GM15510 (cell line): Measurements from ENCODE around the gene CREBRF.
A peak's percentile ranks its signal among the peaks of the same experiment; 100 is the strongest.

Experiments
- POLR2A ChIP-seq: IDR thresholded peaks from 3 replicates; pipeline ENCODE4 v1.6.1; 2011; ENCODE audit warnings: borderline replicate concordance; ENCODE audit not compliant: insufficient read length; ENCODE audit errors: extremely low read depth

The CREBRF gene

DNA sequence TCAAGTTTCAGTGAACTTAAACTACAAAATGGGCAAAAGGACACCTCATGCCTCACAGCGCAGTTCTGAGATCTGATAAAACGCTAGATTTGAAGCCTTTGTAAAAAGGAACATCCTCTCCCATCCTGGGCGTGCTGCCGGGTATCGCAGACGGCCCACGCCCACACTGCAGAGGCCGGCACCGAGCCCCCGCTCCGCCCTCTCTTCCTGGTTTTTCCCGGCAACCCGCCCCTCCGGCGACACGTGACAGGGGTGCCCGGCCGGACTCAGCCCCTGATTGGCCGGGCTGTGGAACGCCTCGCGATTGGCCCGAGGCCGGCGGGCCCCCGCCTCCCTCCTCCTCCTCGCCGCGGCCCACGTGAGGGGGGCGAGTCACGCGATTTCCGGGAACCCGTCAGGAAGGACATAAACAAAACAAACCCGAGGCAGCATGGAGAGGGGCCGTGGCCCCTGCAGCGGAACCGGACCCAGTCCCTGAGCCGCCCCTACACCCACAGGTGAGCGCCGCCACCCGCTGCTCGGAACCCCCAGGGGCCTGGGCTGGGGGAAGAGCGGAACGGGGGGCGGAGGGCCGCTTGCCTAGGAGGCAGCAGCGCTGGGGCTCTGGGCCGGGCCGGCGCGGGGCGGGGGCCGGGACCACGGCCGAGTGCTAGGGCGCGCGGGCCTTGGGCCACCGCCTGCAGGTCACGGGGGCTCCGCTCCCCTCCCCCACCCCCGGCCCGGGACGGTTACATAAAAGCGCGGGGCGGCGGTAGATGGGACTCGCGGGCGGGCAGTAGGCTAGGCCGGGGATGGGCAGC, at the start of gene CREBRF:
Gene CREBRF (plus strand): TSS at position 370 of the 800 bp plus-strand sequence. CDS start 24,424 bp downstream, outside the sequence.
- TF ChIP-seq POLR2A: peak; percentile 80

DNA sequence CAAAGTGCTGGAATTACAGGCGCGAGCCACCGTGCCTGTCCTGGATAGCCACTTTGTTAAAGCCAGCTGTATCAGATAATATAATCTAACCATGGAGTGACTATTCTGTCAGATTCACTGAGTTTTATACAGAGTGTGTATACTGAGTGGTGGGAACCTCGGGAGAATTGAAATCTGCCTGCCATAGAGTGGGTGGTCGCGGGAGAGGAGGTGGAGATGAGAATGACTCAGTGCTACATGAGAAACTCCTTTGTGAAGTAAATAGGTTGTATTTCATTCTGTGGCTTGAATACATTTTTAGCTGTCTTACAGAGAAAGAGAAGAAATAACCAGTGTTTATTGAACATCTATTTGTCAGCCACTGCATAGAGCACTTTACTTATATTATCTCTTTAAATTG, 46.1 kb upstream of the CREBRF start:
- no peak for TF ChIP-seq POLR2A

DNA sequence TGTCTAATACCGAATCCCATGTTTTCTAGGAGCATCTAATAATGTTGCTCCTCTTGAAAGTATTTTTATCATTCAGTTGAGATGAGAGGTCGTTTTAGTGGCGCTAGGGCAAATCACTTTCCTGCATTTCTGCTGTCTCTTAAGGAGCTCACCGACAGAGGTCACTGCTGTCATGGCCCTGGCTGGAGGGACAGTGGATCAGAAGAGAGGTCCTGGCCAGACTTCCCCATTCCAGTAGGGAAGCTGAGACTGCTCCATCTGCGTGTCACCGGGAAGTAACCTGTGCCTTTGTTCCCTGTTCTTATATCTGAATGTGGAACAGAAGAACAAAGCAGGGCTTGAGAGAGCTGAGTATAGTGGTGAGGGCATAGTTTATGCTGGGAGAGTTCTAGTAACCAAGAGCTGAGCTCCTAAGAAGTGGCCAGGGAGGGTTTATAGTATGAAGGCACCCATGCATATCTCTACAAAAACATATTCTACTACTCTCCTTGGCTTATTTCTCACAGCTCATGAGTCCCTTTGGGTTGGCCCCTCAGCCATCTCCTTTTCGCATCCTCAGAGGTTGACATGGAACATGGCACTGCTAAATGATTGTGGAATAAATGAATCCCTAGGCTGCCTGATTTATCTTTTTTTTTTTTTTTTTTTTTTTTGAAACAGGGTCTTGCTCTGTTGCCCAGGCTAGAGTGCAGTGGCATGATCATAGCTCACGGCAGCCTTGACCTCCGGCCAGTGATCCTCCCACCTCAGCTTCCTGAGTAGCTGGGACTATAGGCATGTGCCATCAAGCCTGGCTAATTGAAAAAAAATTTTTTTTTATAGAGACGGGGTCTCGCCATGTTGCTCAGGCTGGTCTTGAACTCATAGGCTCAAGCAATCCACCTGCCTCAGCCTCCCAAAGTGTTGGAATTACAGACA, 45.3 kb upstream of the CREBRF start:
- no peak for TF ChIP-seq POLR2A

DNA sequence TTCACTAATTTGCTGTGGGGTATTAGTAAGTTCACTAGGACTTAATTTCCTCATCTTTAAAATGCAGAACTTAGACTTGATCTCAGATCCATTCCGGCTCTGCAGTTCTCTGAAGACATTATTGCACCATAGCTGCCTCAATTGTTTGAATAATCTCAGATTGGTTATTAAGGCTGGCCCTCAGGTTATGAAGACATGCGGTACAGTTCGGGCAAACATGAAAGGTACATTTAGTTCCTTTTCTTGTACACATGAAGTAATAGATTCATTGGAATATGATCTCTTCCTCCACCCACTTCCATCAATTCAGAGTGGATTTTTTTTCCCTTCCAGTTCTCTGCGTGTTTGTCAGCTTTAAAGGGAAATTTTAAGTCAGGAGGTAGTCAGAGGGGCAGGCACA, 44.6 kb upstream of the CREBRF start:
- TF ChIP-seq POLR2A: no peak

- TF ChIP-seq POLR2A: no peak
Observed at GRCh38 chr5:173012882-173013281, 43.3 kb upstream of the CREBRF start.

GRCh38 chr5:173014671-173015070, 41.5 kb upstream of the CREBRF start:
- TF ChIP-seq POLR2A: no peak

DNA sequence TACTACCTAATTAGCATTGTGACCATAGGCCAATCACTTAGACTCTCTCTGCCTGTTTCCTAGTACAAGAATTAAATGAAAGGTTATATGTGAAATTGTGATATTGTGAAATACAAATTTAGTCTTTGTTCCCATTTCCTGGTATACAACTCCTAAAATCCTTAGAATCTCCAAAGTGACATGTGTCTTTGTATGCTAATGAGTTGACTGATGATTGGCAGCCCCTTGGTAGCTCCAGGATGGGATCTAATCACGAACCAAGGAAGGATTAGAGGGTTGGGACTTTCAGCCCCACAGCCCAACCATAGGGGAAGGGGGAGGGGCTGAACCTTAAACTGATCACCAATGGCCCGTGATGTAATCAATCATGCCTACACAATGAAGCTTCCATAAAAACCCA, 41.0 kb upstream of the CREBRF start:
- TF ChIP-seq POLR2A: no peak

- no peak for TF ChIP-seq POLR2A
Observed at GRCh38 chr5:173015598-173016455, 40.3 kb upstream of the CREBRF start.

DNA sequence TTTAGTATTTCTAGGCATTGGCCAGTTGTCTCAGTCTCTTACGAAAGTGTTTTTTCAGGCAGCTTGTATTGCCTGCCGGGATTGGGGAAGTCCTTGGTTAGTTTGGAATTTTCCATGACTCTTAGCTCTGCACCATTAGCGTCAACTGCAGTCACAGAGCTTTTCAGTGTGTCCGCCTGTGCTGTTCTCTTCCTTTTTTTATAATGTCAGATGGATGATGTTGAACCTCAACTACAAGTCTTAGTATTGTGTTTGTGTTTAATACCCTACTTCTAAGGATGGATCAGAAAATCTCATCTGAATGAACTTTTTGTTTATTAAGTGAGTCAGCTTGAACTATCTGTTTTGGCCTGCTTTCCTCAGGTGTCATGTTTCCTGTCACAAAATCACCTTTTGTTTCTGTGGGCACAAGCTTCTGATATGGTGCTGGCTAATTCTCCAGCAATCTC, 39.5 kb upstream of the CREBRF start:
- no peak for TF ChIP-seq POLR2A

- TF ChIP-seq POLR2A: no peak
Observed at GRCh38 chr5:173018358-173018757, 37.8 kb upstream of the CREBRF start.

DNA sequence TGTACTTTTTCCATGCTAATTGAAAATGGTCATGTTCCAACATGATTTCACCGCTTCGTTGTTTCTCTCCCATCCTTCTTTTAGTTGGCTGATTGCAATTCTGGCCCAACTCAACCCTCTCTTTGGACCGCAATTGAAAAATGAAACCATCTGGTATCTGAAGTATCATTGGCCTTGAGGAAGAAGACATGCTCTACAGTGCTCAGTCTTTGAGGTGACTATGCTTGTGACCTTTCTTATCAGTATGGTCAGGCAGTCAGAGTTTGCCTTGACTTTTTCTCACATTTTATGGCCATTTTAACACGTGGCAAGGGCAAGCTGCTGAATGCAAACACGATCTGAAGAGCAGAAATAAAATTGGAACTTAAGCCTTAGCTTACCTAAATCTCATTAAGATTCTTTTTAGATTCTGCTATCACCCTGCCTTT, 36.0 kb upstream of the CREBRF start:
- TF ChIP-seq POLR2A: no peak

- TF ChIP-seq POLR2A: no peak
Observed at GRCh38 chr5:173020643-173021042, 35.5 kb upstream of the CREBRF start.

GRCh38 chr5:173025651-173026050, 30.5 kb upstream of the CREBRF start:
- TF ChIP-seq POLR2A: no peak

DNA sequence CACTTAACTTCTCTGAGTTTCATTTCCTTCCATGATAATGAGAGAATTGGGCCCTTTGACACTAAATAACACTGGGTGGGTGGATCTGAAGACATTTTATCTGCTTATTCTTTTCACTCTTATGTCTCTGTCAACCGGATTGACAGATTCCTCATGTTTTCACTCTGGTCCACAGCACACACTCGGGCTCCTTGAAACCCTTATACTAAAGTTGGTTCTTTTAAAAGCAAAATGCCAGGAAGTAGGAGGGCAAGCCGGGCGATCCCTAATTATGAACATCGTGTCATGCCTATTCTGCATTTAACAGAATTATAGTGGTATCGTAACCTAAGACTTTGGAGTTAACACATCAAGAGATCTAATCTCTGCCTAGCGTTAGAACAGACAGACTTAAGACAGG, 28.2 kb upstream of the CREBRF start:
- no peak for TF ChIP-seq POLR2A

GRCh38 chr5:173028811-173029327, 27.3 kb upstream of the CREBRF start:
- TF ChIP-seq POLR2A: no peak

GRCh38 chr5:173029499-173029921, 26.6 kb upstream of the CREBRF start:
- no peak for TF ChIP-seq POLR2A
